SIG-M5 treated with dmso at 0.1 percent for 504 hours (cell line): ENCODE results near the gene CC2D1A.

Experiments
- DNase-seq: peaks from one replicate; lab custom pipeline; 2025; ENCODE audit not compliant: unreplicated experiment; lab: John Stamatoyannopoulos, UW

Gene CC2D1A

GRCh38 chr19:13876834-13877233 is 29.2 kb upstream of the CC2D1A start, which contains the start of gene NANOS3:
Gene NANOS3 (plus strand): TSS chr19:13877134. CDS start chr19:13877249, 115 bp downstream.
- no peak for DNase-seq

- no peak for DNase-seq
Measured at GRCh38 chr19:13877303-13877702, 28.7 kb upstream of the CC2D1A start.

- peak; percentile 91 for DNase-seq
Measured at GRCh38 chr19:13880059-13881043, 25.6 kb upstream of the CC2D1A start.

GRCh38 chr19:13881251-13881691 is 24.7 kb upstream of the CC2D1A start:
- no peak for DNase-seq

GRCh38 chr19:13881692-13882418 is 24.1 kb upstream of the CC2D1A start:
- peak; percentile 37 for DNase-seq

GRCh38 chr19:13882419-13882795 is 23.6 kb upstream of the CC2D1A start:
- no peak for DNase-seq

GRCh38 chr19:13882836-13883235 is 23.2 kb upstream of the CC2D1A start:
- DNase-seq = no peak

- DNase-seq = no peak
Measured at GRCh38 chr19:13883516-13884064, 22.4 kb upstream of the CC2D1A start.

- DNase-seq = no peak
Measured at GRCh38 chr19:13884726-13885591, 21.0 kb upstream of the CC2D1A start.

- DNase-seq = no peak
Measured at GRCh38 chr19:13885826-13886365, 20.1 kb upstream of the CC2D1A start.

GRCh38 chr19:13887018-13887436 is 19.0 kb upstream of the CC2D1A start:
- DNase-seq = no peak

- DNase-seq = peak; percentile 45
Measured at GRCh38 chr19:13887517-13887916, 18.5 kb upstream of the CC2D1A start.

GRCh38 chr19:13888281-13888680 is 17.7 kb upstream of the CC2D1A start:
- no peak for DNase-seq

GRCh38 chr19:13890136-13890535 is 15.9 kb upstream of the CC2D1A start:
- DNase-seq = no peak

GRCh38 chr19:13892870-13893269 is 13.1 kb upstream of the CC2D1A start:
- no peak for DNase-seq

- no peak for DNase-seq
Measured at GRCh38 chr19:13894552-13894951, 11.4 kb upstream of the CC2D1A start.

GRCh38 chr19:13896227-13896626 is 9.8 kb upstream of the CC2D1A start:
- no peak for DNase-seq

GRCh38 chr19:13899393-13899792 is 6.6 kb upstream of the CC2D1A start:
- DNase-seq = no peak

- DNase-seq = no peak
Measured at GRCh38 chr19:13899912-13900584, 6.0 kb upstream of the CC2D1A start.
